ENCODE data around the gene MUC5B.

DNA sequence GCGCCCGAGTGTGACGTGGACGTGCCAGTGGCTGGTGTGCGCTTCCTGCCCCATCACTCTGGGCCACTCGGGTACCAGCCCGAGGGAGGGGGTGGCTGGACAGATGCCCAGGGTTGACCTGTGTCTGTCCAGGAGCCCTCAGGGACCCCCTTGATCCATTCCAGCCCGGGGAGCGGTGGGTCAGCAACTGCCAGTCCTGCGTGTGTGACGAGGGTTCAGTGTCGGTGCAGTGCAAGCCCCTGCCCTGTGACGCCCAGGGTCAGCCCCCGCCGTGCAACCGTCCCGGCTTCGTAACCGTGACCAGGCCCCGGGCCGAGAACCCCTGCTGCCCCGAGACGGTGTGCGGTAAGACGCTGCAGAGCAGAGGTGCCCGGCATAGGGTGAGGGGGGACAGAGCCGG lies 34.5 kb downstream of the MUC5B start:
- TF ChIP-seq, protein P1, sequence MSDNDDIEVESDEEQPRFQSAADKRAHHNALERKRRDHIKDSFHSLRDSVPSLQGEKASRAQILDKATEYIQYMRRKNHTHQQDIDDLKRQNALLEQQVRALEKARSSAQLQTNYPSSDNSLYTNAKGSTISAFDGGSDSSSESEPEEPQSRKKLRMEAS (IDR thresholded peaks at IDR 0.05; ENCODE audit: insufficient read depth, insufficient read length), result no peak
- TF ChIP-seq FOS (IDR thresholded peaks at IDR 0.05; ENCODE audit: borderline replicate concordance, insufficient read depth, low read length) (no peak), EZH2 (IDR thresholded peaks at IDR 0.05; ENCODE audit: borderline replicate concordance, low read depth, low read length, severe bottlenecking) (no peak), JUN (IDR thresholded peaks at IDR 0.05; ENCODE audit: borderline replicate concordance, insufficient read depth, insufficient read length, low read depth) (no peak), POLR2A (IDR thresholded peaks at IDR 0.05; ENCODE audit: low read depth, low read length) (no peak), GATA2 (IDR thresholded peaks at IDR 0.05; ENCODE audit: insufficient read depth, insufficient read length, low read depth, low read length) (no peak)
- TF ChIP-seq, protein P2, sequence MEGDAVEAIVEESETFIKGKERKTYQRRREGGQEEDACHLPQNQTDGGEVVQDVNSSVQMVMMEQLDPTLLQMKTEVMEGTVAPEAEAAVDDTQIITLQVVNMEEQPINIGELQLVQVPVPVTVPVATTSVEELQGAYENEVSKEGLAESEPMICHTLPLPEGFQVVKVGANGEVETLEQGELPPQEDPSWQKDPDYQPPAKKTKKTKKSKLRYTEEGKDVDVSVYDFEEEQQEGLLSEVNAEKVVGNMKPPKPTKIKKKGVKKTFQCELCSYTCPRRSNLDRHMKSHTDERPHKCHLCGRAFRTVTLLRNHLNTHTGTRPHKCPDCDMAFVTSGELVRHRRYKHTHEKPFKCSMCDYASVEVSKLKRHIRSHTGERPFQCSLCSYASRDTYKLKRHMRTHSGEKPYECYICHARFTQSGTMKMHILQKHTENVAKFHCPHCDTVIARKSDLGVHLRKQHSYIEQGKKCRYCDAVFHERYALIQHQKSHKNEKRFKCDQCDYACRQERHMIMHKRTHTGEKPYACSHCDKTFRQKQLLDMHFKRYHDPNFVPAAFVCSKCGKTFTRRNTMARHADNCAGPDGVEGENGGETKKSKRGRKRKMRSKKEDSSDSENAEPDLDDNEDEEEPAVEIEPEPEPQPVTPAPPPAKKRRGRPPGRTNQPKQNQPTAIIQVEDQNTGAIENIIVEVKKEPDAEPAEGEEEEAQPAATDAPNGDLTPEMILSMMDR (IDR thresholded peaks at IDR 0.05; ENCODE audit: extremely low read depth in 1 of 2, insufficient read depth in 1 of 2, low read depth in 1 of 2, low read length in 2 of 2), result no peak

Measured in endothelial cell of umbilical vein (primary cell).